HG03342 (cell line): ENCODE results near the gene RAB33B.
"Not testable (repeated sequence)": the region's sequence is repeated elsewhere in the genome, so short reads cannot be mapped to it uniquely, and the experiment has no call there.

ENCODE experiments used
- ATAC-seq: cut with Tn5 transposase; IDR thresholded peaks from one replicate; pipeline ENCODE4 v1.9.1; 2021; ENCODE audit warnings: mild to moderate bottlenecking, moderate library complexity; ENCODE audit not compliant: unreplicated experiment

RAB33B gene

DNA sequence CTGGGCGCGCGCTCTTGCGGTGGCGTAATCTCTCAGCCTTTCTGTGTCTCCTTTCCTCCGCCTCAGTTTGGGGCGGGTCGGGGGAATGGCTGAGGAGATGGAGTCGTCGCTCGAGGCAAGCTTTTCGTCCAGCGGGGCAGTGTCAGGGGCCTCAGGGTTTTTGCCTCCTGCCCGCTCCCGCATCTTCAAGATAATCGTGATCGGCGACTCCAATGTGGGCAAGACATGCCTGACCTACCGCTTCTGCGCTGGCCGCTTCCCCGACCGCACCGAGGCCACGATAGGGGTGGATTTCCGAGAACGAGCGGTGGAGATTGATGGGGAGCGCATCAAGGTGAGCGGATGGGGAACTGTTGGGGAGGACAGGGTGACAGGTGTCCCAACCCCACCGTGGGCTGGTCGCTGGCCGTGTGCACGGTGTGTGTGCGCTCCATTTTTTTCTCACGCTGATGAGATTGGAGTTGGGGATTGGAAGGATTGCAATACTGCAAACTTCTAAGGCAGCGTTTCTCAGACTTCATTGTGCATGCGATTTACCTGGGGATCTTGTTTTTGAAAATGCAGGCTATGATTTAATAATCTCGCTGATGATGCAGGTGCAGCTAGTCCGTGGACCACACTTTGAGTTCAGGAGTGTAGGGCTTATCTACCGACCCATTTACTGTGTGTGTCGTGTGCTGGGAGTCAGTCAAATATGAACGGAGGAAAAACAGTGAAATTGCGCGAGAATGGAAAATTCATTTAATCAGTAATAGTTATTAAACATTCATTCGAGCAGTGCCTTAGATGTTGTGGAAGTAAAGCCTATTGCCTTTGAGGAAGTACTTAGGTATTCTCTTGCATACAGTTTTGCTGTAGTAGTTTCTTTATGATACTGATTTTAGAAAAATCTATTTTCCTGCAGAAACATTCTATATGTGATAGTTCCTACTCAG lies at the start of gene RAB33B:
Gene RAB33B (plus strand): TSS at position 11 of the 935 bp plus-strand sequence. CDS start 75 bp downstream, at position 86.
- ATAC-seq, result peak; percentile 2

DNA sequence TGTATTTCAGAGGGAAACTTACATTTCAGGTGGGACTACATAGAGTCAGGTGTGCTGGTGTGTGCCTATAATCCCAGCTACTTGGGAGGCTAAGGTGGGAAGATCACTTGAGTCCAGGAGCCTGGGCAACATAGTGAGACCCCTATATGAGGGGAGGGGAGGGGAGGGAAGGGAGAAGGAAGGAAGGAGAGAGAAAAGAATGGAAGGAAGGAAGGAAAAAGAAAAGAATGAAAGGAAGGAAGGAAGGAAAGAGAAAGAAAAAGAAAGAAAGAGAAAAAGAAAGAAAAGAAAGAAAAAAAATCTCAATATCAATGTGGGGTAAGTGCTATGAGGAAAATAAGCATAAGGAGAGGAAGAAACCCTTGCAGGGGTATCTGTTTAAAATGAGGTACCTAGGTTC lies 43.6 kb upstream of the RAB33B start:
- ATAC-seq, result no peak

DNA sequence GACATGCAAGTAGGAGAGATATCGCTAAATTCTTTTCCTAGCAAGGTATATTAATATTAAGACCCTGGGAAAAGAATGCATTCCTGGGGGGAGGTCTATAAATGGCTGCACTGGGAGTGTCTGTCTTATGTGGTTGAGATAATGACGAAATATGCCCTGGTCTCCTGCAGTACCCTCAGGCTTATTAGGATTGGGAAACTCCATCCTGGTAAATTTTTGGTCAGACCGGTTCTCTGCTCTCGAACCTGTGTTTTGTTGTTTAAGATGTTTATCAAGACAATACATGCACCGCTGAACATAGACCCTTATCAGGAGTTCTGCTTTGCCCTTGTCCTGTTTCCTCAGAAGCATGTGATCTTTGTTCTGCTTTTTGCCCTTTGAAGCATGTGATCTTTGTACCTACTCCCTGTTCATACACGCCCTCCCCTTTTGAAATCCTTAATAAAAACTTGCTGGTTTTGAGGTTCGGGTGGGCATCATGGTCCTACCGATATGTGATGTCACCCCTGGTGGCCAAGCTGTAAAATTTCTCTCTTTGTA lies 39.2 kb upstream of the RAB33B start:
- not testable (repeated sequence) for ATAC-seq

DNA sequence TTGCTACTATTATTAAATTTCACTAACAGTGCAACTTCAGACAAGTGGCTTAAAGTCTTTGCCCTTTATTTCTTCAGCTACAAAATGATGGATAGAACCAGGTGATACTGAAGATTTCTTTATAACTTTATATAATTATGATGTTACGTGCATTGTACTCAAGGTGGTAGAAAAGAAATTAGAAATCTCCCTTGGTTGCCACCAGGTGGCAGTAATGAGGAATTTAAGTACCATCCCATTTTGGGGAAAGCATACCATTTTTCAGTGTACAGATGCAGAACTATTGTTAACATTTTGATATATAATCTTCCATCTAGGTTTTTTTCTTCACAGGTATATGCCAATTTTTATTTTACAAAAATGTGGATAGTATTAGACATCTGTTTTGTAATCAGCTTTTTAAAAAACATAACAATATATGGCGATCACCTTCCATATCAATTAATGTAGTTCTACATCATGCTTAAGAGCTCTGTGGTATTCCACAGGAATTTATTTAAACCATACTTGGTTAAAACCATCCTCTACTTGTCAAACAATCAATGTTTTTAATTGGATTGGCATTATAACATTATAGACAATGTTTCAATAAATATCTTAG lies 37.7 kb upstream of the RAB33B start:
- ATAC-seq, result no peak

DNA sequence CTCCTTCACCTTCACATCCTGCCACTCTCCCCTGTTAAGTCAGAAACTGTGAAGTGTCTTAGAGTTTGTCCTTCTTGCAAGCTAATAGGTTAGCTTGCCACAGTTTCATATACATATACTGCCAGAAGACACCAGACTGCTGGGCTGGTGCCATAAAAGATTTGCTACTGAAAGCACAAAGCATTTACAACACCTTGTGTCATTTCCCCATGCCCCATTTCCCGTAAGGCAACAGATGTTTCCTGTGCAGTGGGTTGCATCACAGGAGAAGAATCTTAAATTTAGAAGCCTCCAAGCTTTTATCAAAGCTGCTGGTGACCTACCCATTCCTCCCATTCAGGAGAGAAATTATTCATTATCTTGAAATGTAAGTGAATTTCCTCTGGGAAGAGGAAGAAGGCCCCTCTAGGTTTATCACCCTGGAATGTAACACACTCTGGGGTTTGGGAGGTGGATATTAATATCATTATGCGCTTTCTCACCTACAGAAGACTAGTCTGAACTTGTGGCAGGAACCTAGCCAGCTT lies 34.5 kb upstream of the RAB33B start:
- peak; percentile 83 for ATAC-seq

DNA sequence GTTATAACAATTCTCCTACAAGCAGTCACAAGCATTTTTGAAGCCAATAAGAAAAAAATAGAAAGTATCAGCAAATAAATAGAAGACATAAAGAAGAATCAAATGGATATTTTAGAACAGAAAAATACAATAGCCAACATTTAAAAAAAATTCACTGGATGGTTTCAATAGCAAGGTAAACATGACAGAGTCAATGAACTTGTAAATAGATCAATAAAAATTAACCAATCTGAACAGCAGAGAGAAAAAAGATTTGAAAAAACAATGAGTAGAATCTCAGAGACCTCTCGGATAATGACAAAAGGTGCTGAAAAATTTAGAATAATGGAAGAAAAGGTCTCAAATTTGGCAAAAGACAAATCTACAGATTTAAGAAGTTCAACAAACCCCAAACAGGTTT lies 33.3 kb upstream of the RAB33B start:
- no peak for ATAC-seq

DNA sequence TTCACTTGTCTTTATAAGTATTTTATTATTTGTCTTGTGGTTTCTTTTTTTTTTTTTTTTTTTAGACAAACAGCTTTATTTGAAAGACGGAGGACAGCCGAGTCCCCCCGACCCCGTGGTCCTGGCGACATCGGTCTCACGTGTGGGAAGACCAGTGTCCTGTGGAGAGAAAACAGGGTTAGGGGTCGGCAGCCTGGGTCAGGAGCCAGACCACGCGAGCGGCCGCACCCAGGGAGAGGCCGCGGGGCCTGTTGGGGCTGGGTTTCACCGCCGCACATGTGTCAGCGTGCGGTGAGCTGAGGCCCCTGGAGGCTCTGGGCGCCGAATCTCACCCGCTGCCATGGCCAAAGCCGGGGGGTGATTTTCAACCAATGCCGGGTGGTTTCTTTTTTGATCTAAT lies 17.8 kb upstream of the RAB33B start:
- ATAC-seq, result no peak

DNA sequence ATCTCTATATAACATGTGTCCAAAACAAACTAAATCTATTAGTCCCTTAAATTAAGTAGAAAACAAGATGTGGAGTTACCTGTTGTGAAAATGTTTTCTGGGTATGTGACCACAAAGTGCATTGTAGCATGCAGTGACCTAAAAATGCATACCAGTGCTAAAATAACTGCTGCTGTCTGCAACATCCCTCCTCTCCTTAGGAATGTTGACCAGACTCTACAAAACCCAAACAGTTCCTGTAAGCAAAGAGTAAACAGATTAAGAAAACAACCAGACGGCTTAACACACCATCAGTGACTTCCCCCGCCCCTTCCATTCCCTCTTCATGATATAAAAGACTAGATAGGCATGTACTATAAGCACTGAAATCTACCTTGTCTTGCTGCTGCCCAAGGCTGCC lies 15.8 kb upstream of the RAB33B start:
- ATAC-seq, result no peak

DNA sequence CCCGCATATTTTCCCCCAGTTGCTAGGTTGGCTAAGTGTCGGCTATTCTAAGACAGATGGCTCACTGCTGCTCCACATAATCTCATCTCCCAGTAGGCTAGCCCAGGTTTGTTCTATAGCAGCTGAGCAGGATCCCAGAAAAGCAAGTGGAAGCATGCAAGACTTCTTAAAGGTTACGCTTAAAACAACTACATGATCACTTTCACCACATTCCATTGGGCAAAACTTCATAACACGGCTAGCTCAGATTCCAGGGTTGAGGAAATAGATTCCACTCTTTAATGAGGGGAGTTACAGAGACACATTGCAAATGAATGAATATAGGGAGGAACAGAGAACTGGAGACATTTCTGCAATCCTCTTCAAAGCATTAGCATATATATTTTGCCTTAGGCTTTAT lies 12.9 kb upstream of the RAB33B start:
- ATAC-seq, result no peak

DNA sequence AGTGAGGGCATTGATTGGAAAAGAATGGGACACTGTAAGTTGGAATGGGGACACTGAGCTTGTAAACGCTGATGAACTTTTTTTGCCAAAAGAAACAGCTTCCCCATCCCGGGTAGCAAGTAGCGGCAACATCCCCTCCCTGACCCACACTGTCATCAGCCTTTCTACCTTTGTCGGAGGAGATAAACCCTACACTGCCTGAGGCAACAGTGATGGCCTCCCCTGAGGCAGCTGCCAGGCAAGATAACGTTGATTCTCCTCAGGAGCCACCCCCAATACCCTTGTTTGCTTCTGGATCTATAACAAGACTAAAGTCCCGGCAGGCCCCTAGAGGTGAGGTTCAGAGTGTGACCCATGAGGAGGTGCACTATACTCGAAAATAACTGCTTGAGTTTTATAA lies 10.3 kb upstream of the RAB33B start:
- no peak for ATAC-seq

DNA sequence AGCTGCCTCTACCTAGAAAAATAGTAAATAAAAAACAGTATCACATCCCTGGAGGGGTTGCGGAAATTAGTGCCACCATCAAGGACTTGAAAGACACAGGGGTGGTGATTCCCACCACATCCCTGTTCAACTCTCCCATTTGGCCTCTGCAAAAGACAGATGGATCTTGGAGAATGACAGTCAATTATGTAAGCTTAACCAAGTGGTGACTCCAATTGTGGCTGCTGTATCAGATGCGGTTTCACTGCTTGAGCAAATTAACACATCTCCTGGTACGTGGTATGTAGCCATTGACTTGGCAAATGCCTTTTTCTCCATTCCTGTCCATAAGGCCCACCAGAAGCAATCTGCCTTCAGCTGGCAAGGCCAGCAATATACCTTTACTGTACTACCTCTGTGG lies 9.0 kb upstream of the RAB33B start:
- not testable (repeated sequence) for ATAC-seq

DNA sequence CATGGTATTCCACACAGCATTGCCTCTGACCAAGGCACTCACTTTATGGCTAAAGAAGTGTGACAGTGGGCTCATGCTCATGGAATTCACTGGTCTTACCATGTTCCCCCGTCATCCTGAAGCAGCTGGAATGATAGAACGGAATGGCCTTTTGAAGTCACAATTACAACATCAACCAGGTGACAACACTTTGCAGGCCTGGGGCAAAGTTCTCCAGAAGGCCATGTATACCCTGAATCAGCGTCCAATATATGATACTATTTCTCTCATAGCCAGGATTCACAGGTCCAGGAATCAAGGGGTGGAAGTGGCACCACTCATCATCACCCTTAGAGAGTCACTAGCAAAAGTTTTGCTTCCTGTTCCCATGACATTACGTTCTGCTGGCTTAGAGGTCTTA lies 6.8 kb upstream of the RAB33B start:
- not testable (repeated sequence) for ATAC-seq

DNA sequence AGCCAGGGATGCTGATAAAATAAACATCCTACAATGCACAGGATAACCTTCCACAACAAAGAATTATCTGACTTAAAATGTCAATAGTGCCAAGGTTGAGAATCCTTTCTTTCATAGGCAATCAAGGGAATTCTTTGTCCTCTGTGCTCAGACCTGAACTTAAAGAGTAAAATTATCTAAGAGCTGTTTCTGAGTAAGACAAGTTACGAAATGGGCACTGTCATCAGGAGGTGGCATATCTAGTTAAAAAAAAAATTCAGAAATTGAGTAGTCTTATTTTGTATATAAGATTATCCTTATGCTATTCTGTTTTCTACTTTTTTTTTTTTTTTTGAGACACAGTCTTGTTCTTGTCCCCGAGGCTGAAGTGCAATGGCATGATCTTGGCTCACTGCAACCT lies 3.3 kb upstream of the RAB33B start:
- no peak for ATAC-seq

DNA sequence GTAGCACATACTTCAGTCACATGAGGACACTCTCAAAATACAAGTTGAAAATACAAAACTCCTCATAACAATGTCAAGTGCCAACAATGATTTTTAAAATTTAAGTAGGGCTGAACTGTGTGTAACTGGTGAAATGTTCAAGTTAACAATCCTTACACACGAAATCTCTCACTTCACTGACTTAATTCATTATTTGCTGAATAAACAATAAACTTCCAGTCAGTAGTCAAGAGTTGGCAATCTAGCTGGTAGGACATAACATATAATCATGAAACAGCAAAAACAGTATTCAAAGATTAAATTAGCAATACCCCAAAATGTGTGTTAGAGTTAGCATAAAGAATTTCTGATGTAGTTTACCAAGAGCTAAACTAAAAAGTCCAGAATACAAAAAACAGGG lies 1.9 kb upstream of the RAB33B start:
- no peak for ATAC-seq

DNA sequence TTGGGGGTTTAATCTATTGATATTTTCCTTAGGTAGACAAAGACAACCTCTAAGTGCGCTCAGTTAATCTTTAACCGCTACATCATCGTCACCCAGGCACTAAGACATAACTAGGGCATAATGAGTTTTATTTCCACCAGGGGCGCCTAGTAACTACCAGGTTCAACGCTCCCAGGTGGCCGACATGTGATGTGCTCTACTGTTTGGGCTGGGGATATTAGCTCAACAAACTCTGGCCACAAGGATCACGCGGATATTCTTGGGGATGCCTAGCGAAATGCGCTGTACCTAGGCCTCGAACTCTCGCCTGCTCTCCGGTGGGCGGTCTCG lies 915 bp upstream of the RAB33B start:
- peak; percentile 57 for ATAC-seq

DNA sequence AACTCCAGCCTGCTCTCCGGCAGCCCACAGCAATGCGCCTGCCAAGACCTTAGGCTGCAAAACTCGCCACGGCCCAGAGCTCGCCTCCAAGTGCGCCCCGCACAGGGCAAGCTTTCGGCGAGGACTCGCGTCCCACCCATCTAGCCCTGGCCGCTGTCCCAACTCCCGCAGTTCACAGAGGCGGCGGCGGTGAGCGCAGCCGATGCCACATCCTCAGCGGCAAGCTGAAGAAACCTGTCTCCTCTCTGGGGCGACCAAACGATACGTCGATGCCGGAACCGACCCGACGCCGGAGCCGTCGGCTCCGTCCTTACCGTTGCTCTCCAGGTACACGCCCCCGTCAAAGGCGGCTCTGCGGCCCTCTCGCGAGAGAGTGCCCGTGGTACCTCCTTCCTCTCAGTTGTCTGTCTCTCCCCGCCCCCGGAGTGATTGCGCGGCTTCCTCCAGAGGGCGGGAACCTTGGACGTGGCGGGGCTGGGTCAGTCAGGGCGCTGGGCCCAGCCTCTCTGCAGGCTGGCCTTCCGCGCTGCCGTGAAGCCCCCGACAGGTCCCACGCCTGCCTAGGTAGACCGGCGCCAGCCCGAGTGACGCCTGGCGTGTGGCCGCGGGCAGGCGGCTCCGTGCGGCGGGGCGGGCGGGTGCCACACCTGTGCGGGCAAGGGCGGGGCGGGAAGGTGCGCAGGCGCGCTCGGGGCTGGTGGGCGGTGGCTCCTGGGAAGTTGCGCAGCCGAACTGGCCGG lies 380 bp upstream of the RAB33B start:
- peak; percentile 90 for ATAC-seq

DNA sequence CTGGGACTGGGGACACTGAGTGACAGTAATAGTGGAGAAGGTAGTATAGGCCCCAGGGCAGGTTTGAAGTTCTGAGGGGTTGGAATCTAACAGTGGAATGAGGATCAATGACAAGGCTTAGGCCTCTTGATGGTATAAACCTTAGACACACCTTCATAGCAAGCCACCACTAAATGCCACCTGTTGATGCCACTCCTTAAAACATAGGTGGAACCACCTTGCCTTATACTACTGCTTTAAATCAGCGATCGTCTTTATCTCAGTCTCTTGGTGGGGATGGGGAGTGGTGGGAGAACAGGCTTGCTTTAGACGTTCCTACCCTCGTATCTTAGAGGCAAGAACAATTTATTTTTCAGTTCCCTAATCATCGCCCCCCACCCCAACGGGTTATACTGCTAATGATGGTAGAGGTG lies 1.2 kb downstream of the RAB33B start:
- no peak for ATAC-seq

DNA sequence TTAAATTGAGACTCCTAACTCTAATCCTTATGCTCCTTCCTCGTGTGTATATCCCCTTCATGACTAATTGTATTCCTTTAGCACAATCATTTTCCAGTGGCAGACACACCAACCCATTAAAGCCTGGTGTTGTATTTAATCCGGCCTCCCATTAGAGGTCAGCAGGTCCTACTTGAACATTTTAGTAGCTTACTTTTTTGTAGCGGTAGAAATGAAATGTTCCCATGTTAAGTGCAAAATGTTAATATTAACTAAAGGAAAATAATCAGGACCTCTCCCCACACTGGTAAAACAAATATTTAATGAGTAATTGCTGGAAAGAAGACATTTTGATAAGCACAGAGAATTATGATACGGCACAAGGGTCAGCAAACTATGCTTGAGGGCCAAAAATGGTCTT lies 3.4 kb downstream of the RAB33B start:
- ATAC-seq, result no peak

DNA sequence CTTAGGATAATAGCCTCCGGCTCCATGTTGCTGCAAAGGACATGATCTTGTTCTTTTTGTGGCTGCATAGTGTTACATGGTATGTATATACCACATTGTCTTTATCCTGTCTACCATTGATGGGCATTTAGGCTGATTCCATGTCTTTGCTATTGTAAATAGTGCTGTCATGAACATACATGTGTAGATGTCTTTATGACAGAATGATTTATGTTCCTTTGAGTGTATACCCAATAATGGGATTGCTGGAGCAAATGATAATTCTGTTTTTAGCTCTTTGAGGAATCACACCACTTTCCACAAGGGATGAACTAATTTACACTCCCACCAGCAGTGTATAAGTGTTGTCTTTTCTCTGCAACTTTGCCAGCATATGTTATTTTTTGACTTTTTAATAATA lies 4.6 kb downstream of the RAB33B start:
- no peak for ATAC-seq

DNA sequence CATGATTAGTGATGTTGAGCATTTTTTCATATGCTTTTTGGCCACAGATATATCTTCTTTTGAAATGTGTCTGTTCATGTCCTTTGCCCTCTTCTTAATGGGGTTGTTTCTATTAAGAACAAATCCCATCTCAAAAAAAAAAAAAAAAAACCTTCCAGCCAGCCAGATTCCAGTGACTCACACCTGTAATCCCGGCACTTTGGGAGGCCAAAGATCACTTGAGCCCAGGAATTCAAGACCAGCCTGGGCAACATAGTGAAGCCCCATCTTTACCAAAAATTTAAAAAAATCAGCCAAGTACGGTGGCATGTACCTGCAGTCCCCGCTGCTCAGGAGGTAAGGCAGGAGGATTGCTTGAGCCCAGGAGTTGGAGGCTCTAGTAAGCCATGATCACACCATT lies 5.1 kb downstream of the RAB33B start:
- ATAC-seq, result no peak

DNA sequence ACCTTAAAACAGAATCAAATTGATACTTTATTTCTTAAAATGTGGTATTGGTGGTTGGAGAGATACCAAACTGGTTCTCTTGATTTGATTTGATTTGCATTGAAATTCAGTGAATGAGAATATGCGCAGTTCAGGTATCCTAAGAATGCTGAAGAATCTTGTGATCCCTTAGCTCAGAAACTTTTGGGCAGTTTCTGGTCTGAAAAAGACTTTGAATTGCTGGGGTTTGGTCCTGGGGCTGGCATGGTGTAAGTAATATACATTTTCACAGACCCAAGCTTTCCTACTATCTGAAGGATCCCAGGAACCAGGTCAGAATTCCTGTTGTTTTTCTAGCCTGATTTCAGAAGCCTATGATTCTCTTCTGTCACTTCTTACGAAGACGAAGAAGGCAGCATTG lies 6.6 kb downstream of the RAB33B start:
- ATAC-seq, result no peak
